KMS-11 (cell line): ENCODE data around the gene CDK5RAP2.

Experiments
- H2AFZ ChIP-seq: fragments of 200-600 bp; sonication (generic); 2 replicates; pipeline ENCODE4 v1.6.1; 2016; ENCODE audit warnings: antibody characterized with exemption, mixed run types, low read depth
- H3K27ac ChIP-seq: fragments of 200-600 bp; sonication (generic); 2 replicates; pipeline ENCODE4 v1.6.1; 2016; ENCODE audit warnings: mild to moderate bottlenecking, mixed run types
- H3K27me3 ChIP-seq: fragments of 200-600 bp; sonication (generic); 2 replicates; pipeline ENCODE4 v1.6.1; 2017; ENCODE audit warnings: mild to moderate bottlenecking, low read depth, mixed run types, moderate library complexity; ENCODE audit not compliant: insufficient read depth
- H3K36me3 ChIP-seq: fragments of 200-600 bp; sonication (generic); 2 replicates; pipeline ENCODE4 v1.6.1; 2017; ENCODE audit warnings: mild to moderate bottlenecking, mixed run types; ENCODE audit not compliant: insufficient read depth
- H3K4me1 ChIP-seq: fragments of 200-600 bp; sonication (generic); 2 replicates; pipeline ENCODE4 v1.6.1; 2016; ENCODE audit warnings: mild to moderate bottlenecking, low read depth, mixed run types; ENCODE audit not compliant: poor library complexity, severe bottlenecking
- H3K4me2 ChIP-seq: fragments of 200-600 bp; sonication (generic); 2 replicates; pipeline ENCODE4 v1.7.0; 2016; ENCODE audit warnings: mild to moderate bottlenecking, mixed run types
- H3K4me3 ChIP-seq: fragments of 200-600 bp; sonication (generic); IDR thresholded peaks from 2 replicates; pipeline ENCODE4 v1.6.1; 2017; ENCODE audit warnings: low read depth, low read length, mixed read lengths; ENCODE audit not compliant: insufficient read depth
- H3K79me2 ChIP-seq: fragments of 200-600 bp; sonication (generic); 2 replicates; pipeline ENCODE4 v1.6.1; 2016; ENCODE audit warnings: low read depth, mixed run types; ENCODE audit not compliant: insufficient read depth
- H3K9ac ChIP-seq: fragments of 200-600 bp; sonication (generic); 2 replicates; pipeline ENCODE4 v1.6.1; 2016; ENCODE audit warnings: mild to moderate bottlenecking, mixed run types
- H4K20me1 ChIP-seq: fragments of 200-600 bp; sonication (generic); 2 replicates; pipeline ENCODE4 v1.6.1; 2016; ENCODE audit warnings: mild to moderate bottlenecking, mixed run types; ENCODE audit not compliant: insufficient read depth
- TF ChIP-seq, protein P1 (sequence below): fragments of 200-600 bp; sonication (generic); conservative IDR thresholded peaks from 2 replicates; pipeline ENCODE4 v1.6.1; 2017; ENCODE audit warnings: low read depth, mild to moderate bottlenecking, antibody characterized with exemption, low read length, moderate library complexity, mixed read lengths

CDK5RAP2 gene

DNA sequence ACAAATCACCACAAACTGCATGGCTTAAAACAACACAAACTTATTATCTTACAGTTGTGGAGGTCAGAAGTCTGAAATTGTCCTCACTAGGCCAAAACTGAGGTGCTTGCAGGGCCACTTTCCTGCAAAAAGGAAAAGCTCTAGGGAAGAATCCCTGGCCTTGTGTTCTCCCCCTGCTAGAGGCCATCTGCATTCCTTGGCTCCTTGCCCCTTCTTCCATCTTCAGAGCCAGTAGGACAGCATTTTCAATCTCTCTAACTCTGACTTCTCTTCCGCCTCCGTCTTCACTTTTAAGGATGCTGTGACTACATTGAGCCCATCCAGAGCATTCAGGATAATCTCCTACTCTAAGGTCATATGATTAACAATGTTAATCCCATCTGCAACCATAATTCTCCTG, 236.6 kb downstream of the CDK5RAP2 start:
- no peaks in the 10 kb centered on the region for H4K20me1 ChIP-seq
- no peak overlapping the region for H3K27ac ChIP-seq
- no peaks in the 10 kb centered on the region for H3K36me3 ChIP-seq
- H3K4me1 ChIP-seq: no peaks in the 10 kb centered on the region
- H3K4me2 ChIP-seq: no peak overlapping the region
- H3K9ac ChIP-seq: no peak overlapping the region
- no peak overlapping the region for H3K4me3 ChIP-seq
- H2AFZ ChIP-seq: no peak overlapping the region
- H3K79me2 ChIP-seq: no peaks in the 10 kb centered on the region
- TF ChIP-seq, protein P1, sequence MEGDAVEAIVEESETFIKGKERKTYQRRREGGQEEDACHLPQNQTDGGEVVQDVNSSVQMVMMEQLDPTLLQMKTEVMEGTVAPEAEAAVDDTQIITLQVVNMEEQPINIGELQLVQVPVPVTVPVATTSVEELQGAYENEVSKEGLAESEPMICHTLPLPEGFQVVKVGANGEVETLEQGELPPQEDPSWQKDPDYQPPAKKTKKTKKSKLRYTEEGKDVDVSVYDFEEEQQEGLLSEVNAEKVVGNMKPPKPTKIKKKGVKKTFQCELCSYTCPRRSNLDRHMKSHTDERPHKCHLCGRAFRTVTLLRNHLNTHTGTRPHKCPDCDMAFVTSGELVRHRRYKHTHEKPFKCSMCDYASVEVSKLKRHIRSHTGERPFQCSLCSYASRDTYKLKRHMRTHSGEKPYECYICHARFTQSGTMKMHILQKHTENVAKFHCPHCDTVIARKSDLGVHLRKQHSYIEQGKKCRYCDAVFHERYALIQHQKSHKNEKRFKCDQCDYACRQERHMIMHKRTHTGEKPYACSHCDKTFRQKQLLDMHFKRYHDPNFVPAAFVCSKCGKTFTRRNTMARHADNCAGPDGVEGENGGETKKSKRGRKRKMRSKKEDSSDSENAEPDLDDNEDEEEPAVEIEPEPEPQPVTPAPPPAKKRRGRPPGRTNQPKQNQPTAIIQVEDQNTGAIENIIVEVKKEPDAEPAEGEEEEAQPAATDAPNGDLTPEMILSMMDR: no peak
- H3K27me3 ChIP-seq: no peaks in the 10 kb centered on the region
